Measurements from ENCODE around the gene GTSE1. TPM values are rescaled to one million over a fixed set of nuclear protein-coding genes. Genes with fewer than 3 reads are reported as not detected.

GTSE1 gene
- total RNA-seq (2016; rRNA removed; fragmentation: Illumina TruSeq; extraction: Trizol) (13.5 and 15.3 TPM in 2 replicates), polyA plus RNA-seq (2011; rRNA removed) (7.0 and 10.7 TPM in 2 replicates), polyA minus RNA-seq (2011; rRNA and poly(A)+ RNA removed; ENCODE audit: low replicate concordance) (12.6 and 23.6 TPM in 2 replicates), Bru-seq, nascent RNA (percentile 53 among the genes with signal in this experiment), BruChase-seq, experiment 1, labeled RNA remaining after a 6-hour chase (percentile 63 among the genes with signal in this experiment), BruChase-seq, experiment 2, labeled RNA remaining after a 2-hour chase (percentile 62 among the genes with signal in this experiment)
- 9.5 and 10.9 TPM in 2 replicates for total RNA-seq (2016; cell fraction: cytosol; rRNA removed; fragmentation: Illumina TruSeq; extraction: Trizol; ENCODE audit: low read depth)
- total RNA-seq (2016; cell fraction: insoluble cytoplasmic fraction; rRNA removed; fragmentation: Illumina TruSeq; extraction: Trizol), result 12.5 and 14.4 TPM in 2 replicates
- 16.2 and 16.3 TPM in 2 replicates for total RNA-seq (2016; cell fraction: membrane; rRNA removed; fragmentation: Illumina TruSeq; extraction: Trizol)
- total RNA-seq (2016; cell fraction: nucleus; rRNA removed; fragmentation: Illumina TruSeq; extraction: Trizol), result 13.0 and 13.4 TPM in 2 replicates
- polyA plus RNA-seq (2011; cell fraction: cytosol; rRNA removed), result 4.1 and 6.8 TPM in 2 replicates
- polyA plus RNA-seq (2011; cell fraction: nucleus; rRNA removed), result 14.2 and 21.4 TPM in 2 replicates
- polyA plus RNA-seq (2012), result 4.6 and 8.5 TPM in 2 replicates
- 6.3 and 6.9 TPM in 2 replicates for polyA plus RNA-seq (2016; cell fraction: cytosol; fragmentation: Illumina TruSeq; extraction: Trizol; ENCODE audit: low read depth)
- polyA plus RNA-seq (2016; cell fraction: insoluble cytoplasmic fraction; fragmentation: Illumina TruSeq; extraction: Trizol; ENCODE audit: low read depth), result 17.8 and 23.8 TPM in 2 replicates
- 16.6 and 17.2 TPM in 2 replicates for polyA plus RNA-seq (2016; cell fraction: membrane; fragmentation: Illumina TruSeq; extraction: Trizol; ENCODE audit: low read depth)
- polyA plus RNA-seq (2016; cell fraction: nucleus; fragmentation: Illumina TruSeq; extraction: Trizol; ENCODE audit: insufficient read depth, low read depth), result 56.0 and 61.7 TPM in 2 replicates
- 6.7 and 8.3 TPM in 2 replicates for polyA minus RNA-seq (2011; cell fraction: cytosol; rRNA and poly(A)+ RNA removed)
- 9.7 and 11.5 TPM in 2 replicates for polyA minus RNA-seq (2011; cell fraction: nucleus; rRNA and poly(A)+ RNA removed)
- long read RNA-seq, experiment 1, partial matches to known transcripts, result 22 of 31 reads
- long read RNA-seq, experiment 1, other reads (novel, unspliced or antisense), result 5 of 31 reads
- long read RNA-seq, experiment 2, partial matches to known transcripts, result 10 of 13 reads
- long read RNA-seq, experiment 2, other reads (novel, unspliced or antisense), result 3 of 13 reads

DNA sequence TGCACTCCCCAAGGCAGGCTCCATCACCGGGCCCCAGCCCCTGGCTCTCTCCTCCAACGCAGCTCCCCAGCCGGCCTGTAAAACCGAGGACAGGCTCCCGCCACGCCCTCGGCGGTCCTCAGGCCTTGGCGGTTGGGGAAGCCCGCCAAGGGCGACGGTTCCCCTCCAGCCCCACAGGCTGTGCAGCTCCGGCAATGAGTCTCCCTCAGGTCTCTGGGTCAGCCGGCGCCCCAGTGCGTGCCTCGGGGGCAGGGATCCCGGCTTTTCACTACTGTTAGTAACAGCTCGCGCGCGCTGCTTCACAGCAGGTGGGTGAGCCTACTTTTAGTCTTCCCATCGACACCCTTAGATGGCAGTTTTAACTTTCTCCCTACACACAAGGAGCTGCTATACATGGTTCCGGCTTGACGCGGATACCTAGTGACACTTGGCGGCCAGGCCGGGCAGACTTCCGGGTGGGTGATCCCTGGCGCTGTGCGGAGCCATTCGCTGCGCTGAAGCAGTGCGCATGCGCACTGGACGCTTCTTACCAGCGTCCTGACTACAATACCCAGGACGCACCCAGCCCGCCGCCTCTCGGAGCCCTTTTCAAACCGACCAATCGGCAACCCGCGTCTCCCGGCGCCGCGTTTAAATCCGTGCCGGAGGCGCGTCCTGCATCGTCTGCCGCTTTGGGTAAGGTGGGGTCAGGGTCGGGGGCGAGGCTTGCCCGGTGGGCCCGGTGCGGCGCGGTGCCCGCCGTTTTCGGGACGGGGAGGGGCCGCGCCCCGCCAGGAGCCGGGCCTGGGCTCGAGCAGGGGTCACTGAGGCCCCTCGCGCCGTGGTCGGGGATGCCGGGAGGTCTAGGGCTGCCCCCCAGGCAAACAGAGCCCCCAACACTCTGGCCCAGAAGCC is at the start of gene GTSE1:
TSS of gene GTSE1 (plus strand) at position 614 of the 894 bp plus-strand sequence. CDS start 531 bp downstream, outside the sequence.
- Histone ChIP-seq H3K4me2 (ENCODE audit: low read depth, low read length) (peak within 1 kb of the TSS; percentile 96), H3K79me2 (ENCODE audit: insufficient read depth, low read length) (peaks cover 24% of the 10 kb centered on the region), H4K20me1 (ENCODE audit: insufficient read depth, low read length) (no peaks in the 10 kb centered on the region), H2AFZ (ENCODE audit: low read length) (no peak within 1 kb of the TSS), H3K9me3 (ENCODE audit: low read length) (no peaks in the 10 kb centered on the region), H3K4me1 (ENCODE audit: insufficient read depth, low read length) (peaks cover 33% of the 10 kb centered on the region), H3K4me3 (replicated peaks in 1 of 3; ENCODE audit: insufficient read depth in 1 of 3, low read depth in 2 of 3, low read length in 3 of 3) (peak within 1 kb of the TSS; percentile 82 to 91 (median 84)), H3K9ac (ENCODE audit: insufficient read depth, low read depth, low read length) (peak within 1 kb of the TSS; percentile 77), H3K27ac (ENCODE audit: extremely low read length, insufficient read depth, low read length) (peak within 1 kb of the TSS; percentile 62), H3K36me3 (replicated peaks in 1 of 2; ENCODE audit: control insufficient read depth in 1 of 2, insufficient read depth in 2 of 2, low read length in 2 of 2) (peaks cover 9 to 35% of the 10 kb centered on the region in 2 experiments), H3K27me3 (ENCODE audit: control insufficient read depth in 1 of 2, insufficient read depth in 2 of 2, low read length in 2 of 2) (no peaks in the 10 kb centered on the region; a peak in 1 of 5 replicates)
- POLR2A ChIA-PET, result interaction anchor here (0.7 to 2.4 kb wide), 12 partner anchors 9 to 261 kb away, joined by 3 to 33 read pairs (median 4); partner anchors contain the start of genes CDPF1, TRMU and TTC38
- FAIRE-seq, result peak; percentile 95
- intact Hi-C loops (cut with micrococcal nuclease; ENCODE audit: unreplicated experiment) (no loop called here), in situ Hi-C loops (cut with HindIII; ENCODE audit: extremely low pct_ligation_motif_present, low pct_unique_long_range_greater_than_20kb) (no loop called here)
- under 1% methylated on average over 43 of the region's 76 CpGs for WGBS (ENCODE audit: low lambda C conversion rate)
- CTCF ChIA-PET (ENCODE audit: low intra/inter-chr PET ratio, low total read pairs), result no interaction called here
- BruUV-seq (replicated peaks), result no TSS peak
- peak; percentile 95 for DNase-seq (ENCODE audit: low spot score)
- ATAC-seq, result peak; percentile 93
- no peak for TF ChIP-seq ZNF251 (CRISPR knock-in tag; IDR thresholded peaks at IDR 0.05)
- peak; percentile 69 for TF ChIP-seq ZNF430 (CRISPR knock-in tag; IDR thresholded peaks at IDR 0.05)
- TF ChIP-seq ZNF564 (CRISPR knock-in tag; IDR thresholded peaks at IDR 0.05), result peak; percentile 92; the same call in 1 of the 2 replicates
- peak; percentile 7; the same call in 1 of the 2 replicates for TF ChIP-seq ZNF292 (CRISPR knock-in tag; IDR thresholded peaks at IDR 0.05; ENCODE audit: borderline replicate concordance, low read depth)
- no peak; the same call in 1 of the 2 replicates for TF ChIP-seq PRDM10 (CRISPR knock-in tag; IDR thresholded peaks at IDR 0.05; ENCODE audit: low read depth)
- TF ChIP-seq HMG20B (CRISPR knock-in tag; conservative IDR thresholded peaks at IDR 0.05), result no peak; the same call in 1 of the 2 replicates
- 0 out of 2 replicates have a peak, but pooled peaks have one; percentile 73 for TF ChIP-seq ZNF672 (CRISPR knock-in tag; IDR thresholded peaks at IDR 0.05)
- TF ChIP-seq, protein P1, sequence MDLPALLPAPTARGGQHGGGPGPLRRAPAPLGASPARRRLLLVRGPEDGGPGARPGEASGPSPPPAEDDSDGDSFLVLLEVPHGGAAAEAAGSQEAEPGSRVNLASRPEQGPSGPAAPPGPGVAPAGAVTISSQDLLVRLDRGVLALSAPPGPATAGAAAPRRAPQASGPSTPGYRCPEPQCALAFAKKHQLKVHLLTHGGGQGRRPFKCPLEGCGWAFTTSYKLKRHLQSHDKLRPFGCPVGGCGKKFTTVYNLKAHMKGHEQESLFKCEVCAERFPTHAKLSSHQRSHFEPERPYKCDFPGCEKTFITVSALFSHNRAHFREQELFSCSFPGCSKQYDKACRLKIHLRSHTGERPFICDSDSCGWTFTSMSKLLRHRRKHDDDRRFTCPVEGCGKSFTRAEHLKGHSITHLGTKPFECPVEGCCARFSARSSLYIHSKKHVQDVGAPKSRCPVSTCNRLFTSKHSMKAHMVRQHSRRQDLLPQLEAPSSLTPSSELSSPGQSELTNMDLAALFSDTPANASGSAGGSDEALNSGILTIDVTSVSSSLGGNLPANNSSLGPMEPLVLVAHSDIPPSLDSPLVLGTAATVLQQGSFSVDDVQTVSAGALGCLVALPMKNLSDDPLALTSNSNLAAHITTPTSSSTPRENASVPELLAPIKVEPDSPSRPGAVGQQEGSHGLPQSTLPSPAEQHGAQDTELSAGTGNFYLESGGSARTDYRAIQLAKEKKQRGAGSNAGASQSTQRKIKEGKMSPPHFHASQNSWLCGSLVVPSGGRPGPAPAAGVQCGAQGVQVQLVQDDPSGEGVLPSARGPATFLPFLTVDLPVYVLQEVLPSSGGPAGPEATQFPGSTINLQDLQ (CRISPR knock-in tag; IDR thresholded peaks at IDR 0.05), result no peak
- peak; percentile 42; the same call in 1 of the 2 replicates for TF ChIP-seq ZBTB7A (CRISPR knock-in tag; IDR thresholded peaks at IDR 0.05)
- TF ChIP-seq ZNF549 (CRISPR knock-in tag; IDR thresholded peaks at IDR 0.05), result no peak
- TF ChIP-seq RBFOX2 (IDR thresholded peaks at IDR 0.05; ENCODE audit: low read depth, low read length), result peak; percentile 80

All from HepG2 (cell line).